ENCODE measurements around the gene YAE1. TPM values are rescaled to one million over a fixed set of nuclear protein-coding genes. Genes with fewer than 3 reads are reported as not detected.

YAE1 gene
- total RNA-seq, 1 donor from 2014 or later: 42.5 TPM

GRCh38 chr7:39527296-39527695 lies 38.9 kb upstream of the YAE1 start:
- H3K4me1 Mint-ChIP-seq: peaks cover 18% of the 10 kb centered on the region

GRCh38 chr7:39527951-39528350 lies 38.3 kb upstream of the YAE1 start:
- Mint-ChIP-seq H3K4me3 (no peak overlapping the region), H3K4me1 (peaks cover 21% of the 10 kb centered on the region), H3K9me3 (no peaks in the 10 kb centered on the region), H3K36me3 (ENCODE audit: low read depth) (no peaks in the 10 kb centered on the region), H3K27me3 (ENCODE audit: low read depth) (no peaks in the 10 kb centered on the region), H3K27ac (ENCODE audit: unreplicated experiment) (no peak overlapping the region)
- no peak for TF ChIP-seq CTCF (conservative IDR thresholded peaks at IDR 0.05)
- DNase-seq (ENCODE audit: low read depth, low spot score): no peak

More at GRCh38 chr7:39527296-39527695, 38.9 kb upstream of the YAE1 start:
- Mint-ChIP-seq H3K36me3 (ENCODE audit: low read depth) (no peaks in the 10 kb centered on the region), H3K27ac (ENCODE audit: unreplicated experiment) (no peak overlapping the region), H3K4me3 (no peak overlapping the region), H3K27me3 (ENCODE audit: low read depth) (no peaks in the 10 kb centered on the region), H3K9me3 (no peaks in the 10 kb centered on the region)
- TF ChIP-seq CTCF (conservative IDR thresholded peaks at IDR 0.05): no peak
- no peak for DNase-seq (ENCODE audit: low read depth, low spot score)

- DNase-seq (ENCODE audit: low read depth, low spot score): no peak
- no peaks in the 10 kb centered on the region for H3K9me3 Mint-ChIP-seq
- H3K27me3 Mint-ChIP-seq (ENCODE audit: low read depth): no peaks in the 10 kb centered on the region
- no peak for TF ChIP-seq CTCF (conservative IDR thresholded peaks at IDR 0.05)
- no peak overlapping the region for H3K27ac Mint-ChIP-seq (ENCODE audit: unreplicated experiment)
- no peaks in the 10 kb centered on the region for H3K36me3 Mint-ChIP-seq (ENCODE audit: low read depth)
- no peak overlapping the region for H3K4me3 Mint-ChIP-seq
- peaks cover 21% of the 10 kb centered on the region for H3K4me1 Mint-ChIP-seq
Measured at GRCh38 chr7:39528849-39529248, 37.4 kb upstream of the YAE1 start.

GRCh38 chr7:39529582-39529981 lies 36.6 kb upstream of the YAE1 start:
- Mint-ChIP-seq H3K4me1 (peaks cover 21% of the 10 kb centered on the region), H3K27me3 (ENCODE audit: low read depth) (no peaks in the 10 kb centered on the region), H3K36me3 (ENCODE audit: low read depth) (no peaks in the 10 kb centered on the region), H3K9me3 (no peaks in the 10 kb centered on the region), H3K27ac (ENCODE audit: unreplicated experiment) (no peak overlapping the region), H3K4me3 (no peak overlapping the region)
- DNase-seq (ENCODE audit: low read depth, low spot score): no peak
- TF ChIP-seq CTCF (conservative IDR thresholded peaks at IDR 0.05): no peak

- H3K9me3 Mint-ChIP-seq: no peaks in the 10 kb centered on the region
- H3K4me1 Mint-ChIP-seq: peaks cover 21% of the 10 kb centered on the region
- H3K27ac Mint-ChIP-seq (ENCODE audit: unreplicated experiment): no peak overlapping the region
- no peaks in the 10 kb centered on the region for H3K36me3 Mint-ChIP-seq (ENCODE audit: low read depth)
- H3K27me3 Mint-ChIP-seq (ENCODE audit: low read depth): no peaks in the 10 kb centered on the region
- TF ChIP-seq CTCF (conservative IDR thresholded peaks at IDR 0.05): no peak
- no peak for DNase-seq (ENCODE audit: low read depth, low spot score)
- H3K4me3 Mint-ChIP-seq: no peak overlapping the region
Measured at GRCh38 chr7:39530971-39531370, 35.2 kb upstream of the YAE1 start.

GRCh38 chr7:39531818-39532217 lies 34.4 kb upstream of the YAE1 start:
- Mint-ChIP-seq H3K27me3 (ENCODE audit: low read depth) (no peaks in the 10 kb centered on the region), H3K4me3 (no peak overlapping the region), H3K9me3 (no peaks in the 10 kb centered on the region), H3K27ac (ENCODE audit: unreplicated experiment) (no peak overlapping the region), H3K36me3 (ENCODE audit: low read depth) (no peaks in the 10 kb centered on the region), H3K4me1 (peaks cover 21% of the 10 kb centered on the region)
- no peak for TF ChIP-seq CTCF (conservative IDR thresholded peaks at IDR 0.05)
- no peak for DNase-seq (ENCODE audit: low read depth, low spot score)

Measured in neural crest cell (in vitro differentiated cells).